HepG2 (cell line): ENCODE data around the gene LAPTM4A. TPM values are rescaled to one million over a fixed set of nuclear protein-coding genes. Genes with fewer than 3 reads are reported as not detected.

Experiments
- CEBPB ChIP-seq: IDR thresholded peaks from 2 replicates; pipeline ENCODE4 v1.6.1; 2011; ENCODE audit warnings: low read depth, low read length, improper control_type of control experiment, borderline replicate concordance
- EEA1 ChIP-seq: sonication (generic); formaldehyde crosslinking; IDR thresholded peaks from 2 replicates; pipeline ENCODE4 v1.5.1; 2020; ENCODE audit warnings: mild to moderate bottlenecking, missing genetic modification reagents, borderline replicate concordance
- KDM2A ChIP-seq: sonication (generic); formaldehyde crosslinking; IDR thresholded peaks from 2 replicates; pipeline ENCODE4 v1.4.0; 2020; ENCODE audit warnings: low read depth, missing genetic modification reagents, borderline replicate concordance
- MED1 ChIP-seq: sonication (generic); formaldehyde crosslinking; IDR thresholded peaks from 2 replicates; pipeline ENCODE4 v1.4.0; 2020; ENCODE audit warnings: missing genetic modification reagents
- MEIS1 ChIP-seq: sonication (generic); formaldehyde crosslinking; IDR thresholded peaks from 2 replicates; pipeline ENCODE4 v1.9.0; 2021; ENCODE audit warnings: mild to moderate bottlenecking, missing genetic modification reagents, moderate library complexity, borderline replicate concordance
- MEIS2 ChIP-seq: sonication (generic); formaldehyde crosslinking; IDR thresholded peaks from 2 replicates; pipeline ENCODE4 v1.9.0; 2021; ENCODE audit warnings: mild to moderate bottlenecking, missing genetic modification reagents
- NCOA2 ChIP-seq: sonication (generic); formaldehyde crosslinking; IDR thresholded peaks from 2 replicates; pipeline ENCODE4 v1.8.0; 2022; ENCODE audit warnings: inconsistent platforms
- PHF21A ChIP-seq: sonication (generic); formaldehyde crosslinking; IDR thresholded peaks from 2 replicates; pipeline ENCODE4 v1.5.0; 2020; ENCODE audit warnings: mild to moderate bottlenecking, missing genetic modification reagents
- POLR2A ChIP-seq, 2 experiments: IDR thresholded peaks; 2 replicates each; pipeline ENCODE4 v1.6.1; 2011; ENCODE audit warnings: low read depth in 2 of 2, low read length in 2 of 2, mild to moderate bottlenecking in 1 of 2, moderate library complexity in 1 of 2; ENCODE audit not compliant: insufficient read depth in 1 of 2
- SIN3A ChIP-seq: IDR thresholded peaks from 2 replicates; pipeline ENCODE4 v1.6.1; 2011; ENCODE audit warnings: low read depth, mild to moderate bottlenecking, control low read depth, low read length, borderline replicate concordance
- YY1 ChIP-seq: IDR thresholded peaks from 2 replicates; pipeline ENCODE4 v1.6.1; 2011; ENCODE audit warnings: low read length, low read depth, moderate library complexity, mild to moderate bottlenecking; ENCODE audit not compliant: insufficient read depth, insufficient replicate concordance
- ZBTB7A ChIP-seq: sonication (generic); formaldehyde crosslinking; IDR thresholded peaks from 2 replicates; pipeline ENCODE4 v1.8.0; 2022; ENCODE audit warnings: mild to moderate bottlenecking, missing genetic modification reagents
- ZKSCAN5 ChIP-seq: sonication (generic); formaldehyde crosslinking; IDR thresholded peaks from 2 replicates; pipeline ENCODE4 v1.5.1; 2020; ENCODE audit warnings: mild to moderate bottlenecking, missing genetic modification reagents
- ZNF207 ChIP-seq: fragments of 450-650 bp; IDR thresholded peaks from 2 replicates; pipeline ENCODE4 v1.6.1; 2016; ENCODE audit warnings: antibody characterized with exemption, borderline replicate concordance
- ZNF235 ChIP-seq: sonication (generic); formaldehyde crosslinking; IDR thresholded peaks from 2 replicates; pipeline ENCODE4 v1.8.1; 2023; ENCODE audit warnings: mild to moderate bottlenecking, missing genetic modification reagents, borderline replicate concordance
- ZNF335 ChIP-seq: sonication (generic); formaldehyde crosslinking; IDR thresholded peaks from 2 replicates; pipeline ENCODE4 v1.4.0; 2020; ENCODE audit warnings: missing genetic modification reagents
- ZNF44 ChIP-seq: sonication (generic); formaldehyde crosslinking; IDR thresholded peaks from 2 replicates; pipeline ENCODE4 v1.5.1; 2020; ENCODE audit warnings: mild to moderate bottlenecking, missing genetic modification reagents
- ZNF605 ChIP-seq: sonication (generic); formaldehyde crosslinking; IDR thresholded peaks from 2 replicates; pipeline ENCODE4 v1.8.0; 2022; ENCODE audit warnings: mild to moderate bottlenecking, missing genetic modification reagents
- ZNF883 ChIP-seq: sonication (generic); formaldehyde crosslinking; IDR thresholded peaks from 2 replicates; pipeline ENCODE4 v1.5.1; 2020; ENCODE audit warnings: mild to moderate bottlenecking, missing genetic modification reagents; ENCODE audit errors: not compliant biosample characterization
- ZSCAN9 ChIP-seq: IDR thresholded peaks from 2 replicates; pipeline ENCODE4 v1.6.1; 2016; ENCODE audit warnings: borderline replicate concordance
- polyA plus RNA-seq, 8 experiments: library from polyadenylated mRNA; depleted of rRNA in 3 of 8; stranded (reverse) in 7 of 8; unstranded in 1 of 8; fragments of >200 nt; fragmentation: Illumina TruSeq in 4 of 8; extraction: Trizol in 4 of 8; gene quantifications; 2 replicates each; pipeline versions ENCODE4 v1.2.1 to v1.2.3, GENCODE V29; 2011 to 2016; ENCODE audit warnings: low read depth in 4 of 8, missing spikeins in 1 of 8, mixed read lengths in 1 of 8; ENCODE audit not compliant: insufficient read depth in 1 of 8
- total RNA-seq, 5 experiments: library from RNA; depleted of rRNA; stranded (reverse); fragments of >200 nt; fragmentation: Illumina TruSeq; extraction: Trizol; gene quantifications; 2 replicates each; pipeline ENCODE4 v1.2.3, GENCODE V29; 2016; ENCODE audit warnings: low read depth in 1 of 5
- TF ChIP-seq, protein P1 (sequence below): sonication (generic); formaldehyde crosslinking; IDR thresholded peaks from 2 replicates; pipeline ENCODE4 v1.5.0; 2020; ENCODE audit warnings: missing genetic modification reagents, mild to moderate bottlenecking, borderline replicate concordance
- TF ChIP-seq, protein P2 (sequence below): sonication (generic); formaldehyde crosslinking; IDR thresholded peaks from 2 replicates; pipeline ENCODE4 v1.5.1; 2020; ENCODE audit warnings: mild to moderate bottlenecking, missing genetic modification reagents, borderline replicate concordance
- TF ChIP-seq, protein P3 (sequence below): sonication (generic); formaldehyde crosslinking; IDR thresholded peaks from 2 replicates; pipeline ENCODE4 v1.4.0; 2020; ENCODE audit warnings: mild to moderate bottlenecking, missing genetic modification reagents
- TF ChIP-seq, protein P4 (sequence below): sonication (generic); formaldehyde crosslinking; IDR thresholded peaks from 2 replicates; pipeline ENCODE4 v1.5.0; 2020; ENCODE audit warnings: missing genetic modification reagents, mild to moderate bottlenecking, borderline replicate concordance

The LAPTM4A gene
- total and polyA plus RNA-seq, 2 of the 13 experiments (the other 11 are each of a cell fraction or from before 2014, with no cell fraction given) = 116 to 558 TPM

DNA sequence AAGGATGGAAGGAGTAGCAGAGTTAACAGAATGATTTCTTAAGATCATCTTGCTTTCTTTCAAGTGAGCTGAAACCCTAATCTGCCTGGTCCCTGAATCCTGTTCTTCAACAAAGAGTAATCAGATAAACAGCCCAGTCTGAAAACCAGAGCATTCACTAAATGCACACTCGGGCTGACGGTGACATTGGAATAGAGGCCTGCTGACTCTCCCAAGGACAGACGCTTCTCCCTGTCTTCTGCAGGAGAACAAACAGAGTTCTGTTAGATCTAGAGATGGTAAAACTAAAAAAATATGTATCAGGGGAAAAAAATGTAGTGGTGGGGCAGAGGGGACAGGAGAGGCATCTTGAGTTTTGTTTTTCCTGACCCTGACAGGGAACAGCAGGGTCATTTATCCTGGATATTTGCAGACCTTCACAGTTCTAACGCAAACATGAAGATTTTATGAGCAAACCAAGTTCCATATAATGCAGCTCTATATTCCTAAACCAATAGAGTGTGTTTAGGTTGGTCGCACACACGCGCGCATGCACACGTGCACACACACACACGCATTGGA lies 46.3 kb downstream of the LAPTM4A start (continued):
- TF ChIP-seq, protein P1, sequence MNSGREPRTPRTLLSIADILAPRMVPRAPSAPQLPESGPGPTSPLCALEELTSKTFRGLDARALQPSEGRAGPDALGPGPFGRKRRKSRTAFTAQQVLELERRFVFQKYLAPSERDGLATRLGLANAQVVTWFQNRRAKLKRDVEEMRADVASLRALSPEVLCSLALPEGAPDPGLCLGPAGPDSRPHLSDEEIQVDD (CRISPR knock-in tag) = no peak
- 0 out of 2 replicates have a peak, but pooled peaks have one; percentile 32 for TF ChIP-seq ZNF605 (CRISPR knock-in tag)
- TF ChIP-seq, protein P2, sequence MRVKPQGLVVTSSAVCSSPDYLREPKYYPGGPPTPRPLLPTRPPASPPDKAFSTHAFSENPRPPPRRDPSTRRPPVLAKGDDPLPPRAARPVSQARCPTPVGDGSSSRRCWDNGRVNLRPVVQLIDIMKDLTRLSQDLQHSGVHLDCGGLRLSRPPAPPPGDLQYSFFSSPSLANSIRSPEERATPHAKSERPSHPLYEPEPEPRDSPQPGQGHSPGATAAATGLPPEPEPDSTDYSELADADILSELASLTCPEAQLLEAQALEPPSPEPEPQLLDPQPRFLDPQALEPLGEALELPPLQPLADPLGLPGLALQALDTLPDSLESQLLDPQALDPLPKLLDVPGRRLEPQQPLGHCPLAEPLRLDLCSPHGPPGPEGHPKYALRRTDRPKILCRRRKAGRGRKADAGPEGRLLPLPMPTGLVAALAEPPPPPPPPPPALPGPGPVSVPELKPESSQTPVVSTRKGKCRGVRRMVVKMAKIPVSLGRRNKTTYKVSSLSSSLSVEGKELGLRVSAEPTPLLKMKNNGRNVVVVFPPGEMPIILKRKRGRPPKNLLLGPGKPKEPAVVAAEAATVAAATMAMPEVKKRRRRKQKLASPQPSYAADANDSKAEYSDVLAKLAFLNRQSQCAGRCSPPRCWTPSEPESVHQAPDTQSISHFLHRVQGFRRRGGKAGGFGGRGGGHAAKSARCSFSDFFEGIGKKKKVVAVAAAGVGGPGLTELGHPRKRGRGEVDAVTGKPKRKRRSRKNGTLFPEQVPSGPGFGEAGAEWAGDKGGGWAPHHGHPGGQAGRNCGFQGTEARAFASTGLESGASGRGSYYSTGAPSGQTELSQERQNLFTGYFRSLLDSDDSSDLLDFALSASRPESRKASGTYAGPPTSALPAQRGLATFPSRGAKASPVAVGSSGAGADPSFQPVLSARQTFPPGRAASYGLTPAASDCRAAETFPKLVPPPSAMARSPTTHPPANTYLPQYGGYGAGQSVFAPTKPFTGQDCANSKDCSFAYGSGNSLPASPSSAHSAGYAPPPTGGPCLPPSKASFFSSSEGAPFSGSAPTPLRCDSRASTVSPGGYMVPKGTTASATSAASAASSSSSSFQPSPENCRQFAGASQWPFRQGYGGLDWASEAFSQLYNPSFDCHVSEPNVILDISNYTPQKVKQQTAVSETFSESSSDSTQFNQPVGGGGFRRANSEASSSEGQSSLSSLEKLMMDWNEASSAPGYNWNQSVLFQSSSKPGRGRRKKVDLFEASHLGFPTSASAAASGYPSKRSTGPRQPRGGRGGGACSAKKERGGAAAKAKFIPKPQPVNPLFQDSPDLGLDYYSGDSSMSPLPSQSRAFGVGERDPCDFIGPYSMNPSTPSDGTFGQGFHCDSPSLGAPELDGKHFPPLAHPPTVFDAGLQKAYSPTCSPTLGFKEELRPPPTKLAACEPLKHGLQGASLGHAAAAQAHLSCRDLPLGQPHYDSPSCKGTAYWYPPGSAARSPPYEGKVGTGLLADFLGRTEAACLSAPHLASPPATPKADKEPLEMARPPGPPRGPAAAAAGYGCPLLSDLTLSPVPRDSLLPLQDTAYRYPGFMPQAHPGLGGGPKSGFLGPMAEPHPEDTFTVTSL (CRISPR knock-in tag) = no peak
- TF ChIP-seq POLR2A (IDR thresholded peaks at IDR 0.05; ENCODE audit: insufficient read depth in 1 of 2, low read depth in 2 of 2, low read length in 2 of 2) = no peak
- peak; percentile 41; the same call in 1 of the 2 replicates for TF ChIP-seq ZSCAN9 (CRISPR knock-in tag)
- peak; percentile 39; the same call in 1 of the 2 replicates for TF ChIP-seq MED1
- no peak for TF ChIP-seq ZKSCAN5 (CRISPR knock-in tag)
- no peak for TF ChIP-seq ZNF44 (CRISPR knock-in tag)
- TF ChIP-seq ZNF235 (CRISPR knock-in tag) = no peak
- 0 out of 2 replicates have a peak, but pooled peaks have one; percentile 47 for TF ChIP-seq PHF21A (CRISPR knock-in tag)
- TF ChIP-seq ZNF883 (CRISPR knock-in tag) = no peak
- TF ChIP-seq MEIS2 (CRISPR knock-in tag) = 0 out of 2 replicates have a peak, but pooled peaks have one; percentile 22
- TF ChIP-seq CEBPB = no peak
- TF ChIP-seq MEIS1 (CRISPR knock-in tag) = no peak
- TF ChIP-seq ZNF207 = no peak
- peak; percentile 17; the same call in 1 of the 2 replicates for TF ChIP-seq KDM2A
- TF ChIP-seq, protein P3, sequence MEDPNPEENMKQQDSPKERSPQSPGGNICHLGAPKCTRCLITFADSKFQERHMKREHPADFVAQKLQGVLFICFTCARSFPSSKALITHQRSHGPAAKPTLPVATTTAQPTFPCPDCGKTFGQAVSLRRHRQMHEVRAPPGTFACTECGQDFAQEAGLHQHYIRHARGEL (CRISPR knock-in tag) = no peak
- TF ChIP-seq ZNF335 (CRISPR knock-in tag) = peak; percentile 39; the same call in 1 of the 2 replicates
- TF ChIP-seq NCOA2 (CRISPR knock-in tag) = peak; percentile 84
- TF ChIP-seq SIN3A = no peak
- TF ChIP-seq, protein P4, sequence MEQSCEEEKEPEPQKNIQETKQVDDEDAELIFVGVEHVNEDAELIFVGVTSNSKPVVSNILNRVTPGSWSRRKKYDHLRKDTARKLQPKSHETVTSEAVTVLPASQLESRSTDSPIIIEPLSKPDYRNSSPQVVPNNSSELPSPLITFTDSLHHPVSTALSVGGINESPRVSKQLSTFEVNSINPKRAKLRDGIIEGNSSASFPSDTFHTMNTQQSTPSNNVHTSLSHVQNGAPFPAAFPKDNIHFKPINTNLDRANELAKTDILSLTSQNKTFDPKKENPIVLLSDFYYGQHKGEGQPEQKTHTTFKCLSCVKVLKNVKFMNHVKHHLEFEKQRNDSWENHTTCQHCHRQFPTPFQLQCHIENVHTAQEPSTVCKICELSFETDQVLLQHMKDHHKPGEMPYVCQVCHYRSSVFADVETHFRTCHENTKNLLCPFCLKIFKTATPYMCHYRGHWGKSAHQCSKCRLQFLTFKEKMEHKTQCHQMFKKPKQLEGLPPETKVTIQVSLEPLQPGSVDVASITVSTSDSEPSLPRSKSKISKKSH (CRISPR knock-in tag) = no peak
- no peak for TF ChIP-seq ZBTB7A (CRISPR knock-in tag)
- TF ChIP-seq YY1 = no peak
- no peak for TF ChIP-seq EEA1
